A673 (cell line): ENCODE data around the gene SMOC1. TPM values are rescaled to one million over a fixed set of nuclear protein-coding genes. Genes with fewer than 3 reads are reported as not detected.

ENCODE experiments used
- BruUV-seq: library from RNA; stranded (reverse); fragments of 400-500 nt; replicated peaks from 2 replicates; lab custom pipeline; 2021; lab: Mats Ljungman, UMichigan
- CTCF ChIA-PET: fragments of 300-600 bp; sonication (Branson Sonifier 250); formaldehyde crosslinking; loops from one replicate; lab custom pipeline; 2022; ENCODE audit warnings: antibody characterized with exemption; lab: Charles Lee
- POLR2A ChIA-PET: fragments of 300-600 bp; sonication (Branson Sonifier 250); formaldehyde crosslinking; loops from one replicate; lab custom pipeline; 2022; ENCODE audit warnings: antibody characterized with exemption; ENCODE audit not compliant: low non-redundant PET; lab: Charles Lee
- DNase-seq: peaks from one replicate; pipeline ENCODE4 v3.0.0-alpha.2; 2015; ENCODE audit warnings: low spot score
- H3K27ac ChIP-seq: fragments of 200-600 bp; sonication (generic); 2 replicates; pipeline ENCODE4 v1.5.1; 2016; ENCODE audit warnings: mixed run types, low read depth, mild to moderate bottlenecking, mixed read lengths, antibody characterized with exemption, low read length; ENCODE audit not compliant: poor library complexity, severe bottlenecking
- H3K27me3 ChIP-seq: fragments of 200-600 bp; sonication (generic); replicated peaks from 2 replicates; pipeline ENCODE4 v1.6.1; 2017; ENCODE audit warnings: mixed run types, low read depth, mild to moderate bottlenecking, mixed read lengths, antibody characterized with exemption, low read length; ENCODE audit not compliant: insufficient read depth, poor library complexity
- H3K36me3 ChIP-seq: fragments of 200-600 bp; sonication (generic); 2 replicates; pipeline ENCODE4 v1.6.1; 2016; ENCODE audit warnings: mixed run types, mild to moderate bottlenecking, mixed read lengths, antibody characterized with exemption, low read length; ENCODE audit not compliant: insufficient read depth, poor library complexity, severe bottlenecking
- H3K4me1 ChIP-seq: fragments of 200-600 bp; sonication (generic); 2 replicates; pipeline ENCODE4 v1.6.1; 2017; ENCODE audit warnings: mixed run types, mild to moderate bottlenecking, mixed read lengths, antibody characterized with exemption, low read length; ENCODE audit not compliant: insufficient read depth, poor library complexity, severe bottlenecking
- H3K4me3 ChIP-seq: fragments of 200-600 bp; sonication (generic); 2 replicates; pipeline ENCODE4 v1.5.1; 2016; ENCODE audit warnings: low read depth, mixed run types, mild to moderate bottlenecking, mixed read lengths, low read length; ENCODE audit not compliant: poor library complexity, severe bottlenecking
- H3K9me3 ChIP-seq: fragments of 200-600 bp; sonication (generic); 2 replicates; pipeline ENCODE4 v1.6.1; 2016; ENCODE audit warnings: mixed run types, low read depth, mild to moderate bottlenecking, mixed read lengths, antibody characterized with exemption, low read length; ENCODE audit not compliant: poor library complexity, severe bottlenecking
- EZH2 ChIP-seq: fragments of 200-600 bp; sonication (generic); IDR thresholded peaks from 2 replicates; pipeline ENCODE4 v1.6.1; 2017; ENCODE audit warnings: borderline replicate concordance, low read depth, mild to moderate bottlenecking, mixed read lengths, antibody characterized with exemption, low read length; ENCODE audit not compliant: poor library complexity, severe bottlenecking
- intact Hi-C: fragments of 100-400 bp; cut with micrococcal nuclease; formaldehyde crosslinking; loops from one replicate; pipeline ENCODE4 v1.10.0; 2022; ENCODE audit not compliant: unreplicated experiment
- total RNA-seq: library from RNA; stranded (reverse); gene quantifications from 2 replicates; pipeline ENCODE4 v1.2.3, GENCODE V29; 2021
- TF ChIP-seq, protein P1 (sequence below): fragments of 300-800, 200-600 bp; sonication (generic); conservative IDR thresholded peaks from 2 replicates; pipeline ENCODE4 v1.5.1; 2017; ENCODE audit warnings: low read depth, mild to moderate bottlenecking, antibody characterized with exemption, low read length, moderate library complexity, mixed read lengths

Gene SMOC1
- total RNA-seq, 1 experiment from 2014 or later, result not detected

- ChIA-PET POLR2A (no interaction called here), CTCF (no interaction called here)
- intact Hi-C loops, result no loop called here
- no peak for TF ChIP-seq EZH2
- TF ChIP-seq, protein P1, sequence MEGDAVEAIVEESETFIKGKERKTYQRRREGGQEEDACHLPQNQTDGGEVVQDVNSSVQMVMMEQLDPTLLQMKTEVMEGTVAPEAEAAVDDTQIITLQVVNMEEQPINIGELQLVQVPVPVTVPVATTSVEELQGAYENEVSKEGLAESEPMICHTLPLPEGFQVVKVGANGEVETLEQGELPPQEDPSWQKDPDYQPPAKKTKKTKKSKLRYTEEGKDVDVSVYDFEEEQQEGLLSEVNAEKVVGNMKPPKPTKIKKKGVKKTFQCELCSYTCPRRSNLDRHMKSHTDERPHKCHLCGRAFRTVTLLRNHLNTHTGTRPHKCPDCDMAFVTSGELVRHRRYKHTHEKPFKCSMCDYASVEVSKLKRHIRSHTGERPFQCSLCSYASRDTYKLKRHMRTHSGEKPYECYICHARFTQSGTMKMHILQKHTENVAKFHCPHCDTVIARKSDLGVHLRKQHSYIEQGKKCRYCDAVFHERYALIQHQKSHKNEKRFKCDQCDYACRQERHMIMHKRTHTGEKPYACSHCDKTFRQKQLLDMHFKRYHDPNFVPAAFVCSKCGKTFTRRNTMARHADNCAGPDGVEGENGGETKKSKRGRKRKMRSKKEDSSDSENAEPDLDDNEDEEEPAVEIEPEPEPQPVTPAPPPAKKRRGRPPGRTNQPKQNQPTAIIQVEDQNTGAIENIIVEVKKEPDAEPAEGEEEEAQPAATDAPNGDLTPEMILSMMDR, result no peak
- Histone ChIP-seq H3K9me3 (no peaks in the 10 kb centered on the region), H3K27me3 (peaks cover 46% of the 10 kb centered on the region), H3K4me1 (no peaks in the 10 kb centered on the region), H3K4me3 (no peak overlapping the region), H3K27ac (no peak overlapping the region), H3K36me3 (no peaks in the 10 kb centered on the region)
- no peak for DNase-seq
- BruUV-seq, result no TSS peak
These were observed 5.1 kb upstream of the SMOC1 start for GRCh38 chr14:69873877-69874780.

DNA sequence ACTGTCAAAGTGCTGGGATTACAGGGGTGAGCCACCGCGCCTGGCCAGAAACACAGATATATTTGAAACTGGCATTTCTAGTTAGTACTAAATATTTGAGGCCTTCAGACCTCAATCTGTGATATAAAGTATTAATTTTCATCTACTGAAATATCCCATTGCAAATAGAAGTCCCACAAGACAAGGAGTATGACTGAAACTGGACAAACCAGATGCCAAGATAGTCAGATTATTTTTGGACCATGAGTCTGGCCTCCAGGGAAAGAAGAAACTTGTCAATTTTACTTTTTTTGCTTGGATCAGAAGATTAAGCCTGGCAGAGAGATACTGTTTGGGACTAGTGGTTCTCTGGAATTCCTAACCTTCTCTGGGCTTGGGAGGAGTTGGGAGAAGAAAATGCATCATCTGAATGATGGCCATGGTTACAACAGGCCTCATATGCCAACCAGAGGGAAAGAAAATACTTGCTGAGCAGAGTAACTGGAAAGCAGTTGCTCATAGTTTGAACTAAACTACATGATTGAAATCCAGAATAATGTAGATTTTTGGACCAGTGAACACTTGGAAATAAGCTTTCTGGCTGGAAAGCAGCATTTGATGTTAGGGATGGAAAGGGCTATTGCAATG lies 2.9 kb upstream of the SMOC1 start:
- Histone ChIP-seq H3K4me1 (peaks cover 5% of the 10 kb centered on the region), H3K27ac (no peak overlapping the region), H3K9me3 (no peaks in the 10 kb centered on the region), H3K36me3 (no peaks in the 10 kb centered on the region), H3K4me3 (no peak overlapping the region), H3K27me3 (peaks cover 63% of the 10 kb centered on the region)
- intact Hi-C loops, result loop anchor here (5.0 kb wide), 1 partner anchor 151 kb away; no protein-coding TSS in a partner anchor
- POLR2A ChIA-PET, result no interaction called here
- no peak for DNase-seq
- CTCF ChIA-PET, result no interaction called here
- TF ChIP-seq, protein P1, result no peak
- no peak for TF ChIP-seq EZH2
- BruUV-seq, result no TSS peak

- Histone ChIP-seq H3K27me3 (peaks cover 69% of the 10 kb centered on the region), H3K27ac (no peak overlapping the region), H3K9me3 (no peaks in the 10 kb centered on the region), H3K4me1 (peaks cover 5% of the 10 kb centered on the region), H3K4me3 (no peak overlapping the region), H3K36me3 (no peaks in the 10 kb centered on the region)
- intact Hi-C loops, result loop anchor here (5.0 kb wide), 1 partner anchor 150 kb away; no protein-coding TSS in a partner anchor
- DNase-seq, result no peak
- ChIA-PET CTCF (interaction anchor here (1.0 kb wide), 1 partner anchor 151 kb away, joined by 3 read pairs; no protein-coding TSS in a partner anchor), POLR2A (no interaction called here)
- no TSS peak for BruUV-seq
- TF ChIP-seq EZH2, result no peak
These were observed 2.3 kb upstream of the SMOC1 start for GRCh38 chr14:69876848-69877306.
